ENCODE results near the gene ADCY5.
"Not testable (repeated sequence)": the region's sequence is repeated elsewhere in the genome, so short reads cannot be mapped to it uniquely, and the experiment has no call there.

The ADCY5 gene

GRCh38 chr3:123448536-123449101 is at the start of gene ADCY5:
Gene ADCY5, minus strand, starts transcription at chr3:123449090. Its CDS starts 545 bp downstream, at chr3:123448545.
- no peak for DNase-seq

GRCh38 chr3:123493912-123494311 is 45.0 kb upstream of the ADCY5 start:
- no peak for DNase-seq

- DNase-seq = no peak
Observed at GRCh38 chr3:123491966-123492587, 43.2 kb upstream of the ADCY5 start.

GRCh38 chr3:123489400-123490004 is 40.6 kb upstream of the ADCY5 start:
- no peak for DNase-seq

GRCh38 chr3:123488645-123489347 is 39.9 kb upstream of the ADCY5 start:
- DNase-seq = no peak

GRCh38 chr3:123487063-123487462 is 38.2 kb upstream of the ADCY5 start:
- DNase-seq = not testable (repeated sequence)

GRCh38 chr3:123486460-123486859 is 37.6 kb upstream of the ADCY5 start:
- DNase-seq = no peak

- no peak for DNase-seq
Observed at GRCh38 chr3:123485551-123485950, 36.7 kb upstream of the ADCY5 start.

GRCh38 chr3:123483146-123483545 is 34.3 kb upstream of the ADCY5 start:
- no peak for DNase-seq

GRCh38 chr3:123481722-123482457 is 33.0 kb upstream of the ADCY5 start:
- no peak for DNase-seq

GRCh38 chr3:123481071-123481470 is 32.2 kb upstream of the ADCY5 start:
- DNase-seq = no peak

- DNase-seq = no peak
Observed at GRCh38 chr3:123480428-123480827, 31.5 kb upstream of the ADCY5 start.

- no peak for DNase-seq
Observed at GRCh38 chr3:123479891-123480290, 31.0 kb upstream of the ADCY5 start.

- no peak for DNase-seq
Observed at GRCh38 chr3:123478314-123478713, 29.4 kb upstream of the ADCY5 start.

- DNase-seq = no peak
Observed at GRCh38 chr3:123476967-123477750, 28.3 kb upstream of the ADCY5 start.

GRCh38 chr3:123475786-123476185 is 26.9 kb upstream of the ADCY5 start:
- DNase-seq = no peak

GRCh38 chr3:123471106-123471505 is 22.2 kb upstream of the ADCY5 start:
- no peak for DNase-seq

GRCh38 chr3:123469323-123469995 is 20.6 kb upstream of the ADCY5 start:
- DNase-seq = no peak

- no peak for DNase-seq
Observed at GRCh38 chr3:123467046-123467445, 18.2 kb upstream of the ADCY5 start.

- no peak for DNase-seq
Observed at GRCh38 chr3:123464211-123464610, 15.3 kb upstream of the ADCY5 start.

GRCh38 chr3:123459862-123460261 is 11.0 kb upstream of the ADCY5 start:
- DNase-seq = no peak

GRCh38 chr3:123458255-123458654 is 9.4 kb upstream of the ADCY5 start:
- DNase-seq = no peak

All from NCI-H187 treated with DMSO at 0.1 percent for 48 hours (cell line).